Measurements from ENCODE around the gene ZNF362.
A peak's percentile ranks its signal among the peaks of the same experiment; 100 is the strongest.

Gene ZNF362

DNA sequence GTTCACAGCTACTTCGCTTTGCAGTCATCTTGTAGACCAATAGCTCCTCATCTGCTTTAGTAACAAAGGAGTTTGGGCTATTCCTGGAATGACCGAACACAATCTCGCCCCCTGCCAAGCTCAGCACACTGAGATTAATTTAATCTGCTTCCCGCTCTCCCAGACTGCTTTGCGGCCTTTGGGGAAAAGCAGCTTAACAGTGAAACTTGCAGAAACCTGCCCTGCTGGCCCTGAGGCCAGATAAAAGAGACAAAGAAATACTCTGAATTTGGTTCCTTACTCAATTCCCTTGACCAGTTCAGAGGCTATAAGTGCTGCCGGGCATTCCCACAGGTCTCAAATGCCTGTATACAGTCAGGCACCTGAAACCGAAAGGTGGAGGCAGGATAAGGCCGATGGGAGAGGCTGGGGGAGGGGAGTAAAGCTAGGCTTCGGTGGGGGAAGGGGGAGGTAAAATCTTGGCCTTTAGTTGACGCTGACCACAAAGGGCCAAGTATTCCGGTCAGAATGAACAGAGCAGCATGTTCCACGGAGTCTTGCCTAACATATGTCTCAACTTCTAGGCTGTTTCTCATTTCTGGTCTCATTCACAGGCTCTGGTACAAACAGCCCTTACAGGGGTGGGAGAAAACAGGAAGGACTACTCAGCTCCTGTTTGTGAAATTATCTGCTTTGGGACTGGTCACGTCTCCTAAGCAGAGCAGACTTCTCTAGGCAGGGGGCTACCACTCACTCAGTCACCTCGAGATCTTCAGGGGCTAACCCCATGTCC lies 82.3 kb downstream of the ZNF362 start:
- Histone ChIP-seq H3K9me3 (ENCODE audit: control insufficient read depth, insufficient read depth, low read depth, low read length) (no peaks in the 10 kb centered on the region), H3K27ac (ENCODE audit: low read depth, low read length) (no peak overlapping the region), H3K36me3 (ENCODE audit: control insufficient read depth, insufficient read depth, low read length) (no peaks in the 10 kb centered on the region), H3K27me3 (ENCODE audit: control insufficient read depth, insufficient read depth, low read length) (peaks cover 65% of the 10 kb centered on the region), H3K4me1 (ENCODE audit: control insufficient read depth, insufficient read depth, low read length) (peaks cover 57% of the 10 kb centered on the region), H3K4me3 (ENCODE audit: low read depth, low read length) (no peak overlapping the region), H3K9ac (ENCODE audit: low read length) (peak overlapping the region; percentile 21)

DNA sequence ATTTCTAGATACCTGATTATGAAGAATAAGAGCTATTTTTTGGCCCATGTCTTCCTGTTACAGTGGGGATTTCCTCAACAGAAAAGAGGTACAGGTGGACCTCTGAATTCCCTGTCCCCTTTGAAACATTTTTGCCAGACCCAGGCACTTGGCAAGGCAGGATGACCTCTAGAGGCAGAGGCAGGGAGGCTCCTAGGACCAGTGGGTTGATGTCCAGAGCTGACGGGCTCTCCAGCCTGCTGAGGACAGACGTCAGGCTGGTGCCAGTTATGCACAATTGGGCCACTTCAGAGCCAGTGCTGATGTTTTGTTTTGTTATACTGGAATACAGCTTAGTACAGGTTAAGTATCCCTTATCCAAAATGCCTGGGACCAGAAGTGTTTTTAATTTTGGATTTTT lies 83.1 kb downstream of the ZNF362 start:
- no peaks in the 10 kb centered on the region for H3K9me3 ChIP-seq (ENCODE audit: control insufficient read depth, insufficient read depth, low read depth, low read length)
- H3K36me3 ChIP-seq (ENCODE audit: control insufficient read depth, insufficient read depth, low read length), result no peaks in the 10 kb centered on the region
- peaks cover 57% of the 10 kb centered on the region for H3K4me1 ChIP-seq (ENCODE audit: control insufficient read depth, insufficient read depth, low read length)
- no peak overlapping the region for H3K27ac ChIP-seq (ENCODE audit: low read depth, low read length)
- H3K9ac ChIP-seq (ENCODE audit: low read length), result no peak overlapping the region
- peaks cover 67% of the 10 kb centered on the region for H3K27me3 ChIP-seq (ENCODE audit: control insufficient read depth, insufficient read depth, low read length)
- no peak overlapping the region for H3K4me3 ChIP-seq (ENCODE audit: low read depth, low read length)

DNA sequence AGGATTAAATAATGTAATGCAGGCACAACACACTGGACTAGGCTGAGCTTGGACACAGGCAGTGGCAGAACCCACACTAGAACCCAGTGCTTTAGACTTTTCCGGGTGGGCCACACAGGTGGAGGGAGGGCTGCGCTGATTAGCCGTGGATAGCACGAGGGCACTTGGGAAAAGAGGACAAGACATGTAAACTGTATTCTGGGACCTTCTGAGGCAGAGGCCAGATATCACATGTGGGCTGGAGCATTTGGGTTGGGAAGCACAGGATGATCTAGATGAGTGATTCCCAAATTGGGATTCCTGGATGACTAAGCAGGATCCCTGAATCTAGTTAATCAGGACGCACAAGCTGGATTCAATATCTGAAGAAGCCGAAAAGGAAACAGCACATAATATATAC lies 84.9 kb downstream of the ZNF362 start:
- Histone ChIP-seq H3K27ac (ENCODE audit: low read depth, low read length) (no peak overlapping the region), H3K9ac (ENCODE audit: low read length) (no peak overlapping the region), H3K4me3 (ENCODE audit: low read depth, low read length) (no peak overlapping the region), H3K27me3 (ENCODE audit: control insufficient read depth, insufficient read depth, low read length) (peaks cover 69% of the 10 kb centered on the region), H3K4me1 (ENCODE audit: control insufficient read depth, insufficient read depth, low read length) (peaks cover 57% of the 10 kb centered on the region), H3K36me3 (ENCODE audit: control insufficient read depth, insufficient read depth, low read length) (no peaks in the 10 kb centered on the region), H3K9me3 (ENCODE audit: control insufficient read depth, insufficient read depth, low read depth, low read length) (no peaks in the 10 kb centered on the region)

DNA sequence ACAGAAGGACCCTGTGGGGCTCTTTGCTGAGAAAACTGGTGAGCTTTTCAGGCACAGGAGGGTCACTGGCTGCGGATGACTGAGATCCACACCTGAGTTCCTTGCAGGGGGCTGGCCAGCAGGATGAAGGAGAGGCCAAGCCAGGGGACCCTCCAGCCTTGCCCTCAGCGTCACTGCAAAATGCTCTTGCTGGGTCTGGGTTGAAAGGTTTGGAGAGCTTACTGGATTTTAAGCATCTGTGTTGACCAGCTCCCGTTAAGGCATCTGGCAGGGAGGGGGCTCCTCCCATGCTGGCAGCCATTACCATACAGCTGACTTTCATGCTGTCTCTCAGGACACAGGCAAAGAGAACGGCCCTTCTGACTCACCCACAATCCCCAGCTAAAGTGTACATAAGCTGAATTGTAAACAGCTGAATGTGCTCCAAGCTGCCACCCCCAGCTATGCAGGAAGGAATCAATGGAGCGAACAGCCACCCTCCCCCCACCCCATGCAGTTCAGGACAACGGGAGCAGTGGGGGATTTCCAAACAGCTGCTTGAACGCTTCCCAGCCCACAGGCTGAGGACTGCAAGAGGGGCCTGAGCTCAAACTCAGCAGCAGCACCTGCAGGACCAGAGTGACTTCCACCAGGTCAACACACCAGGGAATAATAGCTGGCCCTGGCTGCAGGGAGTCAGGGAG lies 85.9 kb downstream of the ZNF362 start:
- H3K9ac ChIP-seq (ENCODE audit: low read length), result no peak overlapping the region
- no peak overlapping the region for H3K27ac ChIP-seq (ENCODE audit: low read depth, low read length)
- H3K27me3 ChIP-seq (ENCODE audit: control insufficient read depth, insufficient read depth, low read length), result peaks cover 72% of the 10 kb centered on the region
- H3K36me3 ChIP-seq (ENCODE audit: control insufficient read depth, insufficient read depth, low read length), result no peaks in the 10 kb centered on the region
- H3K4me3 ChIP-seq (ENCODE audit: low read depth, low read length), result peak overlapping the region; percentile 5; the same call in 1 of the 2 replicates
- H3K9me3 ChIP-seq (ENCODE audit: control insufficient read depth, insufficient read depth, low read depth, low read length), result no peaks in the 10 kb centered on the region
- H3K4me1 ChIP-seq (ENCODE audit: control insufficient read depth, insufficient read depth, low read length), result peaks cover 65% of the 10 kb centered on the region

DNA sequence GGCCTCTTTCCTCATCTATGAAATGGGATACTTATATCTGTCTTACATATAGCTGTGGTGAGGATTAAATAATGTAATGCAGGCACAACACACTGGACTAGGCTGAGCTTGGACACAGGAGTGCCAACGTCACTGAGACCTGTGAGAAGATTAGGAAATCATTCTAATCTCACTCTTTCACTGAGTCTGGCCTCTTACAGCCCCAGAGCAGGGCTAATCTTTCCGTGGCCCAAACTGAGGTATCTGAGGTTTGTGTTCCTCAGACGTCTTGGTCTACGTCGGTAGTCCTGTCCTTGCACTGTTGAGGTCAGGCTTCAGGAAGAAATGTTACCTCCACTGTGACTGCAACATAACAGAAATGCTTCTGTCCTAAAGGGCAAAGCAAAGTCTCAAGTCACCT lies 87.2 kb downstream of the ZNF362 start:
- Histone ChIP-seq H3K9me3 (ENCODE audit: control insufficient read depth, insufficient read depth, low read depth, low read length) (no peaks in the 10 kb centered on the region), H3K27ac (ENCODE audit: low read depth, low read length) (no peak overlapping the region), H3K4me3 (ENCODE audit: low read depth, low read length) (no peak overlapping the region), H3K9ac (ENCODE audit: low read length) (no peak overlapping the region), H3K36me3 (ENCODE audit: control insufficient read depth, insufficient read depth, low read length) (no peaks in the 10 kb centered on the region), H3K4me1 (ENCODE audit: control insufficient read depth, insufficient read depth, low read length) (peaks cover 66% of the 10 kb centered on the region), H3K27me3 (ENCODE audit: control insufficient read depth, insufficient read depth, low read length) (peaks cover 73% of the 10 kb centered on the region)

DNA sequence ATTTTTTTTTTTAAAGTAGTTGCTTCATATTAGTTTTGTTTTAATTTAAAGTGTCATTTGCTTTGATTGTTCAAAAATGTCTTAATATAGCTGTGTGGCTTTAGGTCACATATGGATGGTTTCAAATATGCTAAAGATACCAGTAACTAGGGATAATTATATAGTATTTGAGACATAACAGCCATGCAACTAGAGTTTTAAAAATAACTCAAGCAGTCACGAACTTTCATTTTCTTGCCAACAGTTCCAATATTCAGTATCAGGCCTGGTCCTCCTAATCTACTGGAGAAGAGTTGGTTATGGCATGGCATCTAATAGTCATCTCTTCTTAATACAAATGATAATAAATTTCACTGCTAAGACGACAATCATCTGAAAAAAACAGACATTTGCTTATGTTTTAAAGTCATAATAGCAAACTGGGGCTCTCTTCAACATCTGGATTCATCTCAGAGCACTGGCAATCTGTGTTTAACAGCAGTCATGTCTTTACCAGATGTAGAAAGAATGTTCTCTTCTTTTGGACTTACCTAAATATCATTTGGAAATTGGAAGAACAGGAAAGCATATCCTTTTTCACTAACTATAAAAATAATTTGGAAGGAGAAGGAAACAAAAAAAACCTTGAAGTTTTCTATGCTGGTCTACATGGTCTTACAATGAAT lies 88.7 kb downstream of the ZNF362 start:
- H3K36me3 ChIP-seq (ENCODE audit: control insufficient read depth, insufficient read depth, low read length), result no peaks in the 10 kb centered on the region
- H3K4me3 ChIP-seq (ENCODE audit: low read depth, low read length), result no peak overlapping the region
- no peaks in the 10 kb centered on the region for H3K9me3 ChIP-seq (ENCODE audit: control insufficient read depth, insufficient read depth, low read depth, low read length)
- no peak overlapping the region for H3K27ac ChIP-seq (ENCODE audit: low read depth, low read length)
- H3K9ac ChIP-seq (ENCODE audit: low read length), result no peak overlapping the region
- peaks cover 54% of the 10 kb centered on the region for H3K4me1 ChIP-seq (ENCODE audit: control insufficient read depth, insufficient read depth, low read length)
- peaks cover 69% of the 10 kb centered on the region for H3K27me3 ChIP-seq (ENCODE audit: control insufficient read depth, insufficient read depth, low read length)

DNA sequence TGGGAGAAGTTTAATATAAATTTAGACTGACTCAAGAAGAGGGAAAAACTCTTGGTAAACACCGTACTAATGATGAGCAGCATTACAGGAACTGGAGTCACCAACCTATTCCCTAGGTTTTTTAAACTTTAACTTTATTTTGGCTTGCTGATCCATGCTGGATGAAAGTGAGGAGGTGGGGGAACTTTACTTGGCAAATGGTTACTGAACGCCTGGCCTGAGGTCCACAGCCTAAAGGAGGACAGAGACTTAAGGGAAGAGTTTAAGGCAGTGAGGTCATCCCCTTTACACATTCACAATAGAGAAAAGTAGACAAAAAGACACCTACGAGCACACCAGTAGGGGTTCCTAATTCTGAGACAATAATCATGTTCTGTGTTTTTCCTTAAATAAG lies 90.2 kb downstream of the ZNF362 start:
- Histone ChIP-seq H3K9me3 (ENCODE audit: control insufficient read depth, insufficient read depth, low read depth, low read length) (no peaks in the 10 kb centered on the region), H3K36me3 (ENCODE audit: control insufficient read depth, insufficient read depth, low read length) (no peaks in the 10 kb centered on the region), H3K27me3 (ENCODE audit: control insufficient read depth, insufficient read depth, low read length) (peaks cover 76% of the 10 kb centered on the region), H3K27ac (ENCODE audit: low read depth, low read length) (no peak overlapping the region), H3K4me3 (ENCODE audit: low read depth, low read length) (no peak overlapping the region), H3K4me1 (ENCODE audit: control insufficient read depth, insufficient read depth, low read length) (peaks cover 49% of the 10 kb centered on the region), H3K9ac (ENCODE audit: low read length) (no peak overlapping the region)

DNA sequence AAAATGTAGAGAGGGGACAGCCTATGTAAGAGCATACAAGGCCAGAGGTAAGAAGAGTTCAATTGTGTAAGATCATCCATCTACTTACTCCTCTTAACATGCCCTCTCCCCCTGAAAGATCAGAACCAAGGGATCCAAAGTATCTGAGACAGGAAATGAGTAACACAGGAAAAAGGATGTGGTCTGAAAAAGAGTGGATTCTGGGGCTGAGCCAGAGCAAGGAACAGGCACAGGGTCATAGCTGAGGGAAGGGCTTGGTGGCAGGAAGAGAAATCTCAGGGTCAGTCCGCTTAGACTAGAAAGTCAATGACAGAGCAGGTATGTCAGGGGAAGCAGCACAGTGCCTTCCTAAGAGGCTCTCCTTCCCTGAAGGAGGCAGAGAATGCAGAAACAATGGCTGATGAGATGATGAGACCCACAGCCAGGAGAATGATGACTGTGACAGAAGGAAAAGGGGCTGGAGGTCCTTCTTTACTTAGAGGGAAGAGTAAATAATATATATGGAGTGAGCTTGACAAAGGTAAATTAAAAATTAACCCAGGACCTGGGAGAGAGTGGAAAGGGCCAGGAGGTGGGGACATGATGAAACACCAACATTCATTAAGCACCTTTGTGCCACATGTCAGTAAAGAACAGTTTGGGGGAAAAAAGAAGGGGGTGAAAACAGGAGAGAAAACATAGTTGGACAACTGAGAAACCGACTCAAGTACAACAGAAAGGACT lies 90.8 kb downstream of the ZNF362 start:
- Histone ChIP-seq H3K36me3 (ENCODE audit: control insufficient read depth, insufficient read depth, low read length) (no peaks in the 10 kb centered on the region), H3K27me3 (ENCODE audit: control insufficient read depth, insufficient read depth, low read length) (peaks cover 76% of the 10 kb centered on the region), H3K9ac (ENCODE audit: low read length) (no peak overlapping the region)

DNA sequence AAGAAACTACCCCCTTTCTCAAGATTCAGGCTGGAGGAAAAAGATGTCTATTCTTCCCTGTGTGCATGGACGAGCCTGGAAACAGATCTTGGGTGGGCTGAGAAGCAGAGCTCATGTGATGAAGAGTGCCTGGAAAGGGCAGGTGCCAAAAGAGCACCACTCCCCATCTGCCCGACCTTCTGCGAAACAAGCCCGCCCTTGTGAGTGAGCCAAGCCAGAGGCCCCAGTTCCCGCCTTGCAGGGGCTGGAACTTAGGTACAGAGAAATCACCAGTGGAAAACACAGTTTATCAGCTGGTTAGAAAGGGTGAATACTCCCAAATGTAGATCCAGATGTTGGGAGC lies 91.3 kb downstream of the ZNF362 start:
- H3K4me1 ChIP-seq (ENCODE audit: control insufficient read depth, insufficient read depth, low read length), result peaks cover 38% of the 10 kb centered on the region
- H3K9ac ChIP-seq (ENCODE audit: low read length), result no peak overlapping the region
- peaks cover 82% of the 10 kb centered on the region for H3K27me3 ChIP-seq (ENCODE audit: control insufficient read depth, insufficient read depth, low read length)
- H3K4me3 ChIP-seq (ENCODE audit: low read depth, low read length), result peak overlapping the region; percentile 17; the same call in 1 of the 2 replicates
- H3K27ac ChIP-seq (ENCODE audit: low read depth, low read length), result no peak overlapping the region
- H3K9me3 ChIP-seq (ENCODE audit: control insufficient read depth, insufficient read depth, low read depth, low read length), result no peaks in the 10 kb centered on the region
- no peaks in the 10 kb centered on the region for H3K36me3 ChIP-seq (ENCODE audit: control insufficient read depth, insufficient read depth, low read length)

More for the DNA sequence above, 90.8 kb downstream of the ZNF362 start:
- H3K9me3 ChIP-seq (ENCODE audit: control insufficient read depth, insufficient read depth, low read depth, low read length), result no peaks in the 10 kb centered on the region
- no peak overlapping the region for H3K27ac ChIP-seq (ENCODE audit: low read depth, low read length)
- H3K4me3 ChIP-seq (ENCODE audit: low read depth, low read length), result 0 out of 2 replicates have a peak overlapping the region, but pooled peaks have one; percentile 17
- H3K4me1 ChIP-seq (ENCODE audit: control insufficient read depth, insufficient read depth, low read length), result peaks cover 43% of the 10 kb centered on the region

DNA sequence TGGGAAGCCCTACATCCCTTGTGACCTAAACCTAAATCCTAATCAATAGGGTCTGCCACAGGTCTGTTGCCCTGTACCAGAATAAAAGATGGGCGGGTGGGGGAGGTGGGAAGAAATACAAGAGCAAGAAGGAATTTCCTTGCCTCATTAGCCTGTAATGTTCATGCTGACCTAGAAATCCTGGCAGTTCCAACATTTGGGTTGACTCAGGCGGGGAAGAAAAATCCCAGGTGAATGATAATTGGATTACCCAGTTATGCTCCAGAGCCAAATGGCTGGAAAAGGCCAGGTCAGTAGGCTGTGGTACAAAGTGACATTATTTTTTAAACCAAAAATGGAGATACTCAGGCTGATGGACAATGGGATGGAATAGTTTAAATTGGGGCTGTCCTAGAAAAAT lies 91.9 kb downstream of the ZNF362 start:
- Histone ChIP-seq H3K9me3 (ENCODE audit: control insufficient read depth, insufficient read depth, low read depth, low read length) (no peaks in the 10 kb centered on the region), H3K9ac (ENCODE audit: low read length) (no peak overlapping the region), H3K27me3 (ENCODE audit: control insufficient read depth, insufficient read depth, low read length) (peaks cover 87% of the 10 kb centered on the region), H3K4me1 (ENCODE audit: control insufficient read depth, insufficient read depth, low read length) (peaks cover 33% of the 10 kb centered on the region), H3K4me3 (ENCODE audit: low read depth, low read length) (peak overlapping the region; percentile 67), H3K27ac (ENCODE audit: low read depth, low read length) (no peak overlapping the region), H3K36me3 (ENCODE audit: control insufficient read depth, insufficient read depth, low read length) (no peaks in the 10 kb centered on the region)

All from HUES6 (cell line).